NB4 (cell line): ENCODE results near the gene LRRC39.

Source experiments
- CTCF ChIP-seq: IDR thresholded peaks from one replicate; pipeline ENCODE4 v1.5.1; 2012; ENCODE audit warnings: low read depth, low read length
- MAX ChIP-seq: IDR thresholded peaks from 2 replicates; pipeline ENCODE4 v1.6.1; 2011; ENCODE audit warnings: low read depth, low read length
- POLR2A ChIP-seq: IDR thresholded peaks from 2 replicates; pipeline ENCODE4 v1.6.1; 2011; ENCODE audit warnings: mild to moderate bottlenecking; ENCODE audit not compliant: insufficient read length; ENCODE audit errors: extremely low read depth

GRCh38 chr1:100130552-100131077 is 47.4 kb downstream of the LRRC39 start:
- no peak for TF ChIP-seq CTCF
- TF ChIP-seq POLR2A: no peak
- no peak for TF ChIP-seq MAX
